Ovary (tissue), 3 donors: ENCODE results near the gene PPM1K.

Experiments used
- CTCF ChIP-seq, 3 donors: fragments of 450-650 bp in 2 of 3; fragments of 200-600 bp in 1 of 3; IDR thresholded peaks; one replicate each; pipeline versions ENCODE4 v1.5.1 to v1.8.0; 2016 to 2022; ENCODE audit warnings: antibody characterized with exemption in 3 of 3, mild to moderate bottlenecking in 1 of 3
- EP300 ChIP-seq: sonication (generic); formaldehyde crosslinking; IDR thresholded peaks from one replicate; pipeline ENCODE4 v1.6.1; 2017; ENCODE audit warnings: antibody characterized with exemption
- donor health status: DM: no; HTN: no; CAD: no.

- TF ChIP-seq CTCF (IDR thresholded peaks at IDR 0.05) (peak in 2 of 3 donors; percentile 33 to 38), EP300 (peak; percentile 63)
Measured at GRCh38 chr4:88284439-88285234, at the start of gene PPM1K.
